Esophagus (tissue), 2 donors: ENCODE measurements around the gene GPI. TPM values are rescaled to one million over a fixed set of nuclear protein-coding genes. Genes with fewer than 3 reads are reported as not detected.

Experiments used
- H3K27ac ChIP-seq, 2 donors: one replicate each; pipeline ENCODE4 v1.5.1; 2013; ENCODE audit warnings: low read depth in 2 of 2, mild to moderate bottlenecking in 2 of 2, inconsistent platforms in 1 of 2, low read length in 1 of 2, moderate library complexity in 1 of 2
- H3K27me3 ChIP-seq, 2 donors: one replicate each; pipeline ENCODE4 v1.6.1; 2013; ENCODE audit warnings: low read length in 2 of 2, control low read depth in 1 of 2, mild to moderate bottlenecking in 1 of 2; ENCODE audit not compliant: insufficient read depth in 2 of 2, control insufficient read depth in 1 of 2
- H3K36me3 ChIP-seq, 2 donors: one replicate each; pipeline ENCODE4 v1.6.1; 2013; ENCODE audit warnings: low read length in 1 of 2; ENCODE audit not compliant: control insufficient read depth in 2 of 2, insufficient read depth in 2 of 2
- H3K4me1 ChIP-seq, 2 donors: one replicate each; pipeline ENCODE4 v1.6.1; 2013; ENCODE audit warnings: low read length in 1 of 2; ENCODE audit not compliant: control insufficient read depth in 2 of 2, insufficient read depth in 2 of 2
- H3K4me3 ChIP-seq, 2 donors: one replicate each; pipeline ENCODE4 v1.5.1; 2013; ENCODE audit warnings: low read length in 2 of 2, mild to moderate bottlenecking in 2 of 2, low read depth in 1 of 2, moderate library complexity in 1 of 2
- H3K9me3 ChIP-seq, 2 donors: one replicate each; pipeline ENCODE4 v1.6.1; 2013; ENCODE audit warnings: mild to moderate bottlenecking in 2 of 2, low read depth in 1 of 2, low read length in 1 of 2, moderate library complexity in 1 of 2; ENCODE audit not compliant: control insufficient read depth in 2 of 2, insufficient read depth in 1 of 2
- WGBS, 2 donors: extraction: QIAGEN DNeasy Blood & Tissue Kit; methylation state at CpG; one replicate each; pipeline ENCODE4 v1.1.7; 2013; 5-methylcytosine and 5-hydroxymethylcytosine counted together
- polyA plus RNA-seq, 2 donors: library from polyadenylated mRNA; stranded (reverse); fragments of 200-250 nt; gene quantifications; one replicate each; pipeline ENCODE4 v1.2.3, GENCODE V29; 2013
- donor health status: healthy with polysubstance abuse.
- donor health status: Bipolar disorder and iron deficiency.

Gene GPI
- polyA plus RNA-seq, 2 donors, result 64.3 to 125 TPM

- Histone ChIP-seq H3K9me3 (no peaks in the 10 kb centered on the region), H3K4me1 (peaks cover 5 to 16% of the 10 kb centered on the region in 2 donors), H3K27me3 (no peaks in the 10 kb centered on the region), H3K36me3 (peaks cover 12 to 36% of the 10 kb centered on the region in 2 donors), H3K27ac (no peak overlapping the region), H3K4me3 (no peak overlapping the region)
- WGBS, 2 donors, result 76% methylated on average over 4 of the region's 4 CpGs
Measured at GRCh38 chr19:34370983-34371382, 6.0 kb downstream of the GPI start.

GRCh38 chr19:34373601-34374288 is 8.7 kb downstream of the GPI start:
- Histone ChIP-seq H3K9me3 (no peaks in the 10 kb centered on the region), H3K27me3 (no peaks in the 10 kb centered on the region), H3K4me3 (no peak overlapping the region), H3K36me3 (peaks cover 14 to 33% of the 10 kb centered on the region in 2 donors), H3K27ac (no peak overlapping the region), H3K4me1 (peaks cover 0 to 3% of the 10 kb centered on the region in 2 donors)
- WGBS, 2 donors, result 94 to 99% methylated on average over 11 of the region's 11 CpGs

GRCh38 chr19:34375598-34375997 is 10.6 kb downstream of the GPI start:
- H3K9me3 ChIP-seq, result no peaks in the 10 kb centered on the region
- no peak overlapping the region for H3K27ac ChIP-seq
- H3K36me3 ChIP-seq, result peaks cover 19 to 35% of the 10 kb centered on the region in 2 donors
- 88 to 90% methylated on average over 8 of the region's 8 CpGs for WGBS, 2 donors
- H3K4me1 ChIP-seq, result no peaks in the 10 kb centered on the region
- H3K27me3 ChIP-seq, result no peaks in the 10 kb centered on the region
- H3K4me3 ChIP-seq, result no peak overlapping the region

- H3K27ac ChIP-seq, result no peak overlapping the region
- H3K4me1 ChIP-seq, result no peaks in the 10 kb centered on the region
- H3K36me3 ChIP-seq, result peaks cover 34 to 67% of the 10 kb centered on the region in 2 donors
- no peak overlapping the region for H3K4me3 ChIP-seq
- H3K27me3 ChIP-seq, result no peaks in the 10 kb centered on the region
- H3K9me3 ChIP-seq, result no peaks in the 10 kb centered on the region
- 94 to 96% methylated on average over 5 of the region's 5 CpGs for WGBS, 2 donors
Measured at GRCh38 chr19:34380639-34381241, 15.7 kb downstream of the GPI start.

- no peaks in the 10 kb centered on the region for H3K4me1 ChIP-seq
- H3K4me3 ChIP-seq, result no peak overlapping the region
- no peaks in the 10 kb centered on the region for H3K9me3 ChIP-seq
- 92 to 93% methylated on average over 14 of the region's 14 CpGs for WGBS, 2 donors
- peaks cover 31 to 68% of the 10 kb centered on the region in 2 donors for H3K36me3 ChIP-seq
- no peak overlapping the region for H3K27ac ChIP-seq
- H3K27me3 ChIP-seq, result no peaks in the 10 kb centered on the region
Measured at GRCh38 chr19:34381399-34382251, 16.6 kb downstream of the GPI start.

- Histone ChIP-seq H3K4me3 (no peak overlapping the region), H3K27ac (no peak overlapping the region), H3K36me3 (peaks cover 31 to 72% of the 10 kb centered on the region in 2 donors), H3K9me3 (no peaks in the 10 kb centered on the region), H3K27me3 (no peaks in the 10 kb centered on the region), H3K4me1 (no peaks in the 10 kb centered on the region)
- 96 to 98% methylated on average over 4 of the region's 4 CpGs for WGBS, 2 donors
Measured at GRCh38 chr19:34382471-34382870, 17.5 kb downstream of the GPI start.

- Histone ChIP-seq H3K9me3 (no peaks in the 10 kb centered on the region), H3K4me1 (no peaks in the 10 kb centered on the region), H3K27me3 (no peaks in the 10 kb centered on the region), H3K4me3 (no peak overlapping the region), H3K27ac (no peak overlapping the region), H3K36me3 (peaks cover 31 to 72% of the 10 kb centered on the region in 2 donors)
- 96 to 98% methylated on average over 5 of the region's 5 CpGs for WGBS, 2 donors
Measured at GRCh38 chr19:34383599-34383998, 18.6 kb downstream of the GPI start.

- Histone ChIP-seq H3K27me3 (no peaks in the 10 kb centered on the region), H3K4me3 (no peak overlapping the region), H3K4me1 (no peaks in the 10 kb centered on the region), H3K36me3 (peaks cover 14 to 64% of the 10 kb centered on the region in 2 donors), H3K9me3 (no peaks in the 10 kb centered on the region), H3K27ac (no peak overlapping the region)
- WGBS, 2 donors, result 94 to 96% methylated on average over 9 of the region's 9 CpGs
Measured at GRCh38 chr19:34386645-34387445, 21.8 kb downstream of the GPI start.

GRCh38 chr19:34387446-34387810 is 22.4 kb downstream of the GPI start:
- 89 to 96% methylated on average over 1 of the region's 1 CpG for WGBS, 2 donors
- no peaks in the 10 kb centered on the region for H3K27me3 ChIP-seq
- no peak overlapping the region for H3K4me3 ChIP-seq
- H3K4me1 ChIP-seq, result no peaks in the 10 kb centered on the region
- H3K27ac ChIP-seq, result no peak overlapping the region
- peaks cover 14 to 65% of the 10 kb centered on the region in 2 donors for H3K36me3 ChIP-seq
- no peaks in the 10 kb centered on the region for H3K9me3 ChIP-seq
